Measurements from ENCODE around the gene TMX2. TPM values are rescaled to one million over a fixed set of nuclear protein-coding genes. Genes with fewer than 3 reads are reported as not detected.

TMX2 gene
- total and polyA plus RNA-seq, 5 donors from 2014 or later: 33.3 to 92.4 (median 68.7) TPM

DNA sequence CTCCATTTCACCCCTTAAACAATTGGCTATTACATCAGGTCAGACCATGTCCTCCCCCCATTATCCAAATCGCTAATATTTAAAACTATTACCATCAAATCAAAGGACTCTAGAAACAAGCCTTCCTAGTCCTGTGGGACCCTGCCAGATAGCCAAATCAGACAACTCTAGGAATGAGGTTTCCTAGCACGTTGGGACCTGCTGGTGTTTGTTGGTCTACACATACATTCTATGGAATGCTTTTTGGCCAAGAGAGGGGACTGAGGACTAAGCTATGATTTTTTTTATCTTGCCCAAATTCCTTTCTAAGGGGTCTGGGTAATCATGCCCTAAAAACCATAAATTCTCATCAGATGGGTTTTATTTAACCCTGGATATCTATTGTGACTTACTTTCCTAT, 14.8 kb downstream of the TMX2 start:
- Mint-ChIP-seq H3K36me3 (peaks cover 4% of the 10 kb centered on the region), H3K27me3 (no peaks in the 10 kb centered on the region), H3K9me3 (no peaks in the 10 kb centered on the region), H3K4me1 (peaks cover 10 to 18% (median 16%) of the 10 kb centered on the region in 4 donors), H3K27ac (peak overlapping the region in 2 of 3 donors; percentile 33 to 40), H3K4me3 (no peak overlapping the region)
- peaks cover 3% of the 10 kb centered on the region for H3K36me3 ChIP-seq (ENCODE audit: control insufficient read depth, insufficient read depth, low read length)
- DNase-seq: no peak
- H3K4me1 ChIP-seq (ENCODE audit: control insufficient read depth, insufficient read depth, low read length, poor library complexity, severe bottlenecking): no peaks in the 10 kb centered on the region
- no peak overlapping the region for H3K4me3 ChIP-seq (ENCODE audit: low read depth, low read length)
- no peak for ATAC-seq (ENCODE audit: low read depth in 2 of 2)
- H3K9me3 ChIP-seq (ENCODE audit: control insufficient read depth in 2 of 2, low read length in 2 of 2): no peaks in the 10 kb centered on the region
- no peaks in the 10 kb centered on the region for H3K27me3 ChIP-seq (ENCODE audit: control insufficient read depth, insufficient read depth, low read length)
- H3K27ac ChIP-seq (ENCODE audit: insufficient read depth, low read length, poor library complexity, severe bottlenecking): no peak overlapping the region

DNA sequence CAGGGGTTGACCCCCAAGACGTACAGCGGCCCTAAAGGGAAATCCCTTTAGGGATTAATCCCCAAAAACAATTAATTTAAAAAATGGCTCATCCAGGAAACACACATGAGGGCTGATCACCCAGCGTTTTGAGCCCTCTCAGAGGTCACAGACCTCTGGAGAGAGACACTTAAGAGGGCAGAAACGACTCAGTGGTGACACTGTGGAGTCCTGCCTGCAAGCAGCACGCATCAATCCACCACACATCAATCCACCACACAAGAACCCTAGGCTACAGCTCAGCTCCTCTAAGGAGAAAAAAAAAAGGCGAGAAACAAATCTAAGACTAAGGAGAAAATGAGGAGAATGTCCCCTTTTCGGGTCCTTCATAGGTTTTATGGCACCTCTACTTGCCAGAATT, 16.4 kb downstream of the TMX2 start:
- Mint-ChIP-seq H3K36me3 (peaks cover 4% of the 10 kb centered on the region), H3K4me3 (no peak overlapping the region), H3K4me1 (peaks cover 11 to 18% (median 18%) of the 10 kb centered on the region in 4 donors), H3K27me3 (no peaks in the 10 kb centered on the region), H3K9me3 (no peaks in the 10 kb centered on the region), H3K27ac (peak overlapping the region in 2 of 3 donors; percentile 26 to 33)
- Histone ChIP-seq H3K27ac (ENCODE audit: insufficient read depth, low read length, poor library complexity, severe bottlenecking) (no peak overlapping the region), H3K9me3 (ENCODE audit: control insufficient read depth in 2 of 2, low read length in 2 of 2) (no peaks in the 10 kb centered on the region), H3K27me3 (ENCODE audit: control insufficient read depth, insufficient read depth, low read length) (no peaks in the 10 kb centered on the region), H3K4me1 (ENCODE audit: control insufficient read depth, insufficient read depth, low read length, poor library complexity, severe bottlenecking) (no peaks in the 10 kb centered on the region), H3K4me3 (ENCODE audit: low read depth, low read length) (no peak overlapping the region), H3K36me3 (ENCODE audit: control insufficient read depth, insufficient read depth, low read length) (no peaks in the 10 kb centered on the region)
- ATAC-seq (ENCODE audit: low read depth in 2 of 2): no peak
- DNase-seq: no peak

DNA sequence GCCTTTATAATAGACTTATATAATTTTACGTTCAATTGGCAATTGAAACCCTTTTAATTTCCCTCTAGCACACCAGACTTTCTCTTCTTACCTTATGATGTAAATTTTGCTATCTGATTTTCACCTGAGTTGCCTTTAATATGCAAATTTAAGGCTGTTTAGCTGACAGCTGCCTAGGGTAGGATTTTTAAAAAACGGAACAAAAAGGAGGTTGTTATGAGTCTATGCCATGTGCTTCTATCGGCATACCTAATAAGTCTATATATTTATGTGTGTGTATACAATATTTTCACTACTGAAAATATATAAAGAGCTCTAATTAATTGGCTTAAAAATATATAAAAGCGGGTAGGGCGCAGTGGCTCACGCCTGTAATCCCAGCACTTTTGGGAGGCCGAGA, 17.1 kb downstream of the TMX2 start:
- DNase-seq (no peak), ATAC-seq (ENCODE audit: low read depth in 2 of 2) (no peak)
- H3K4me3 ChIP-seq (ENCODE audit: low read depth, low read length): no peak overlapping the region
- H3K9me3 Mint-ChIP-seq: no peaks in the 10 kb centered on the region
- peak overlapping the region in 1 of 3 donors; percentile 33 for H3K27ac Mint-ChIP-seq
- no peaks in the 10 kb centered on the region for H3K27me3 Mint-ChIP-seq
- peaks cover 4% of the 10 kb centered on the region for H3K36me3 Mint-ChIP-seq
- no peak overlapping the region for H3K4me3 Mint-ChIP-seq
- no peaks in the 10 kb centered on the region for H3K9me3 ChIP-seq (ENCODE audit: control insufficient read depth in 2 of 2, low read length in 2 of 2)
- H3K27me3 ChIP-seq (ENCODE audit: control insufficient read depth, insufficient read depth, low read length): no peaks in the 10 kb centered on the region
- no peak overlapping the region for H3K27ac ChIP-seq (ENCODE audit: insufficient read depth, low read length, poor library complexity, severe bottlenecking)
- H3K36me3 ChIP-seq (ENCODE audit: control insufficient read depth, insufficient read depth, low read length): peaks cover 3% of the 10 kb centered on the region
- peaks cover 11 to 18% (median 18%) of the 10 kb centered on the region in 4 donors for H3K4me1 Mint-ChIP-seq
- H3K4me1 ChIP-seq (ENCODE audit: control insufficient read depth, insufficient read depth, low read length, poor library complexity, severe bottlenecking): no peaks in the 10 kb centered on the region

DNA sequence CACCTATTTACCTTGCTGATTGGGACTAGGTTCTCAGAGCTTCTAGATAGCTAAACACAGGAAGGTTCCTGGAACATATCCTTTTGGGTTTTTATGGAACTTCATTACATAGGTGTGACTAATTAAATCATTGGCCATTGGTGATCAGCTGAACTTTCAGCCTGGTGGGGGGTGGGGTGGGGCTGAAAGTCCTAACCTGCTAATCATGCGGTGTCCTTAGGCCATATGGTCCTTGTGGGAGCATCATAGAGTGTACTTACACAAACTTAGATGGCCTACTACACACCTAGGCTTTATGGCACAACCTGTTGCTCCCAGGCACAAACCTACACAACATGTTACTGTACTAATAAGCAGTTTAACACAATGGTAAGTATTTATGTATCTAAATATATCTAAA, 20.3 kb downstream of the TMX2 start:
- no peak overlapping the region for H3K4me3 Mint-ChIP-seq
- Histone ChIP-seq H3K27me3 (ENCODE audit: control insufficient read depth, insufficient read depth, low read length) (no peaks in the 10 kb centered on the region), H3K9me3 (ENCODE audit: control insufficient read depth in 2 of 2, low read length in 2 of 2) (no peaks in the 10 kb centered on the region), H3K4me1 (ENCODE audit: control insufficient read depth, insufficient read depth, low read length, poor library complexity, severe bottlenecking) (no peaks in the 10 kb centered on the region), H3K27ac (ENCODE audit: insufficient read depth, low read length, poor library complexity, severe bottlenecking) (no peak overlapping the region), H3K36me3 (ENCODE audit: control insufficient read depth, insufficient read depth, low read length) (peaks cover 10% of the 10 kb centered on the region), H3K4me3 (ENCODE audit: low read depth, low read length) (no peak overlapping the region)
- peak overlapping the region in 2 of 3 donors; percentile 3 to 67 for H3K27ac Mint-ChIP-seq
- no peaks in the 10 kb centered on the region for H3K9me3 Mint-ChIP-seq
- H3K36me3 Mint-ChIP-seq: peaks cover 10% of the 10 kb centered on the region
- no peak for DNase-seq
- ATAC-seq (ENCODE audit: low read depth in 2 of 2): no peak
- H3K4me1 Mint-ChIP-seq: peaks cover 11 to 25% (median 17%) of the 10 kb centered on the region in 4 donors
- no peaks in the 10 kb centered on the region for H3K27me3 Mint-ChIP-seq

DNA sequence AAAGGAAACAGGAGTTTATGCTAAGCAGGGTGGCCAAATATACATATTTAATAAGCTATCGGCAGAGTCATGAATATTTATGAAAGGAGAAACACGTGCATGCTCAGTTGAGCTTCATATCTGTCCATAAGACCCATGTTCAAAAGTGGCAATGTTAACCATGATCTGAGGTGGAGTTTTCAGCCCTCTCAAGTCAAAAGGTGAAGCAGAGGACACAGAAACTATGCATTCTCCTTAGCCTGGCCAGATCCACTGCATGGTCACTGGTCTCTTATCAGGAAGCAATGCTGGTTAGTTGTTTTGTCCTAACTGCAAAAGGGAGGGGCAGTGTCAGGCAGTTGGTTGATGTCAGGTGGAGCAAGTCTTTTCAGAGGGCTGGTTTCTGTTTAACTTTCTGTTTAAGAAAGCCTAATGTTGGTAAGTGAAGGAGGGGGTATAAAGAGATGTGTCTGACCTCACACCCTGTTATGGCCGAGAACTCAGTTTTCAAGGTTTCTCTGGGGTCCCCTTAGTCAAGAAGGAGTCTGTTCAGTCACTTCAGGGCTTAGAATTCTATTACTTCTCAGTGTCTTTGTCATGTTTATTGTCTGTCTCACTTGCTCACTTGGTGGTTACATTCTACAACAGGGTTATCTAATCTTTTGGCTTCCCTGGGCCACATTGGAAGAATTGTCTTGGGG, 23.4 kb downstream of the TMX2 start:
- DNase-seq (peak in 1 of 3 donors; percentile 46), ATAC-seq (ENCODE audit: low read depth in 2 of 2) (no peak)
- Mint-ChIP-seq H3K4me3 (no peak overlapping the region), H3K27me3 (no peaks in the 10 kb centered on the region), H3K4me1 (peaks cover 9 to 15% (median 12%) of the 10 kb centered on the region in 4 donors), H3K9me3 (no peaks in the 10 kb centered on the region), H3K27ac (peak overlapping the region; percentile 33 to 75 (median 56)), H3K36me3 (peaks cover 22% of the 10 kb centered on the region)
- H3K27me3 ChIP-seq (ENCODE audit: control insufficient read depth, insufficient read depth, low read length): no peaks in the 10 kb centered on the region
- H3K27ac ChIP-seq (ENCODE audit: insufficient read depth, low read length, poor library complexity, severe bottlenecking): no peak overlapping the region
- peaks cover 4% of the 10 kb centered on the region for H3K4me1 ChIP-seq (ENCODE audit: control insufficient read depth, insufficient read depth, low read length, poor library complexity, severe bottlenecking)
- no peaks in the 10 kb centered on the region for H3K9me3 ChIP-seq (ENCODE audit: control insufficient read depth in 2 of 2, low read length in 2 of 2)
- H3K36me3 ChIP-seq (ENCODE audit: control insufficient read depth, insufficient read depth, low read length): peaks cover 24% of the 10 kb centered on the region
- H3K4me3 ChIP-seq (ENCODE audit: low read depth, low read length): no peak overlapping the region

DNA sequence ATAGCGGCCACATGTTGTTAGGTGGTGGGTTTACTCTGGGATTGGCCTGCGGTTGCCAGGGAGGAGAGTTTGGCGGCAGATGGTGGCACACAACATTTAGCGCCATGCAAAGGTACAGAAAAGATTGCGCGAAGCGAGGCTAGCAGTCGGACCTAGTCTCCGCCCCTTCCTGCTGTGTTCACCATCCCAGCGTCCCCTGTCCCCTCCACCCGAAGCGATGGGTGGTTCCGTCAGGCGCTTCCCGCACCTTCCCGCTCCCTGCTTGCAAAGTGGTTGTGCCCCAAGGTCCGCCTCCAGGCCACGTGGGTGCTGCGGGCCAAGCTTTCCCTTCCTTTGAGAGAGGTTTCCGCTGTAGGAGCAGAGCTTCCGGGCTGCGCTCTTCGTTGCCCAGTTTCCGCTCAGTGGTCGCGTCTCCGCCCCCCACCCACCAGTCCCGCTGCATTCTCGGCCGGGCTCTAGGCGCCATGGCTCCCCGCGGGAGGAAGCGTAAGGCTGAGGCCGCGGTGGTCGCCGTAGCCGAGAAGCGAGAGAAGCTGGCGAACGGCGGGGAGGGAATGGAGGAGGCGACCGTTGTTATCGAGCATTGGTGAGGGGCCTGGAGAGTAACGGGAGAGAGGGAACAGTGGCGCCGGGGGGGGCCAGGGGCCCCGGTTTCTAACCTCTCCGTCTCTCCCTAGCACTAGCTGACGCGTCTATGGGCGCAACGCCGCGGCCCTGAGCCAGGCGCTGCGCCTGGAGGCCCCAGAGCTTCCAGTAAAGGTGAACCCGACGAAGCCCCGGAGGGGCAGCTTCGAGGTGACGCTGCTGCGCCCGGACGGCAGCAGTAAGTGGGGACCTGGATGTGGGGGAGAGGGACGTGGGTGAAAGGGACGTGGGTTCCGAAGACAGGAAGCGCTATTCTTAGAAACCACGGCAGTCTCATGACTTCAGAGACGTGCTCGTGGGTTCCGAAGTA, 29.0 kb downstream of the TMX2 start, which contains the start of gene SELENOH:
Gene SELENOH (plus strand): TSS at position 360 of the 955 bp plus-strand sequence. CDS start 105 bp downstream, at position 465.
- peaks cover 10 to 42% (median 26%) of the 10 kb centered on the region in 4 donors for H3K4me1 Mint-ChIP-seq
- DNase-seq (peak; percentile 86 to 97 (median 89)), ATAC-seq (ENCODE audit: low read depth in 2 of 2) (peak; percentile 81 to 83)
- H3K27me3 Mint-ChIP-seq: peaks cover 4% of the 10 kb centered on the region
- peak within 1 kb of the TSS; percentile 91 to 99 (median 94) for H3K4me3 Mint-ChIP-seq
- Histone ChIP-seq H3K36me3 (ENCODE audit: control insufficient read depth, insufficient read depth, low read length) (peaks cover 45% of the 10 kb centered on the region), H3K4me3 (ENCODE audit: low read depth, low read length) (peak within 1 kb of the TSS; percentile 88), H3K9me3 (ENCODE audit: control insufficient read depth in 2 of 2, low read length in 2 of 2) (no peaks in the 10 kb centered on the region), H3K4me1 (ENCODE audit: control insufficient read depth, insufficient read depth, low read length, poor library complexity, severe bottlenecking) (peaks cover 19% of the 10 kb centered on the region), H3K27me3 (ENCODE audit: control insufficient read depth, insufficient read depth, low read length) (no peaks in the 10 kb centered on the region), H3K27ac (ENCODE audit: insufficient read depth, low read length, poor library complexity, severe bottlenecking) (peak within 1 kb of the TSS; percentile 91)
- H3K36me3 Mint-ChIP-seq: peaks cover 23% of the 10 kb centered on the region
- H3K27ac Mint-ChIP-seq: peak within 1 kb of the TSS; percentile 96 to 100 (median 97)
- H3K9me3 Mint-ChIP-seq: no peaks in the 10 kb centered on the region

DNA sequence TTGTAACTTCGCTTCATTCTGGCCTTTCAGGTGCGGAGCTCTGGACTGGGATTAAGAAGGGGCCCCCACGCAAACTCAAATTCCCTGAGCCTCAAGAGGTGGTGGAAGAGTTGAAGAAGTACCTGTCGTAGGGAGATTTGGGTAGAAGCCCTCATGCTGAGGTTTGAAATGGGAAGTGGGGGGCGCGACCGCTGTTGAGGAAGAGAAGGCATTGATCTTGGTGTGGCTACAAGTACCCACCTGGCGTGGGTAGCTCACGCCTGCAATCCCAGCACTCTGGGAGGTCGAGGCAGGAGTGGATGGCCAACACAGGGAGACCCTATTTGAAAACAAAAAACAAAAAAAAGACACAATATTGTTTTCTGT, 29.7 kb downstream of the TMX2 start:
- peak overlapping the region; percentile 91 to 99 (median 94) for H3K4me3 Mint-ChIP-seq
- peaks cover 24% of the 10 kb centered on the region for H3K36me3 Mint-ChIP-seq
- DNase-seq (no peak), ATAC-seq (ENCODE audit: low read depth in 2 of 2) (no peak)
- H3K4me3 ChIP-seq (ENCODE audit: low read depth, low read length): peak overlapping the region; percentile 88
- H3K27me3 Mint-ChIP-seq: peaks cover 4% of the 10 kb centered on the region
- peak overlapping the region; percentile 91 for H3K27ac ChIP-seq (ENCODE audit: insufficient read depth, low read length, poor library complexity, severe bottlenecking)
- no peaks in the 10 kb centered on the region for H3K27me3 ChIP-seq (ENCODE audit: control insufficient read depth, insufficient read depth, low read length)
- peak overlapping the region; percentile 96 to 100 (median 97) for H3K27ac Mint-ChIP-seq
- H3K4me1 Mint-ChIP-seq: peaks cover 13 to 45% (median 26%) of the 10 kb centered on the region in 4 donors
- no peaks in the 10 kb centered on the region for H3K9me3 Mint-ChIP-seq
- H3K36me3 ChIP-seq (ENCODE audit: control insufficient read depth, insufficient read depth, low read length): peaks cover 45% of the 10 kb centered on the region
- peaks cover 19% of the 10 kb centered on the region for H3K4me1 ChIP-seq (ENCODE audit: control insufficient read depth, insufficient read depth, low read length, poor library complexity, severe bottlenecking)
- no peaks in the 10 kb centered on the region for H3K9me3 ChIP-seq (ENCODE audit: control insufficient read depth in 2 of 2, low read length in 2 of 2)

Measured in CD4-positive, CD25-positive, alpha-beta regulatory T cell (primary cell).